Retinal pigment epithelial cell (primary cell): ENCODE results near the gene CLEC4F.

ENCODE experiments used
- DNase-seq: peaks from one replicate; pipeline ENCODE4 v3.0.0-alpha.2; 2010; ENCODE audit warnings: low read depth
- H3K4me3 ChIP-seq: 2 replicates; pipeline ENCODE4 v1.5.1; 2011; ENCODE audit warnings: mild to moderate bottlenecking, low read length, control low read depth, moderate library complexity
- TF ChIP-seq, protein P1 (sequence below): conservative IDR thresholded peaks from 2 replicates; pipeline ENCODE4 v1.5.1; 2011; ENCODE audit warnings: low read depth, low read length, control low read depth, inconsistent platforms

The CLEC4F gene, protein sequence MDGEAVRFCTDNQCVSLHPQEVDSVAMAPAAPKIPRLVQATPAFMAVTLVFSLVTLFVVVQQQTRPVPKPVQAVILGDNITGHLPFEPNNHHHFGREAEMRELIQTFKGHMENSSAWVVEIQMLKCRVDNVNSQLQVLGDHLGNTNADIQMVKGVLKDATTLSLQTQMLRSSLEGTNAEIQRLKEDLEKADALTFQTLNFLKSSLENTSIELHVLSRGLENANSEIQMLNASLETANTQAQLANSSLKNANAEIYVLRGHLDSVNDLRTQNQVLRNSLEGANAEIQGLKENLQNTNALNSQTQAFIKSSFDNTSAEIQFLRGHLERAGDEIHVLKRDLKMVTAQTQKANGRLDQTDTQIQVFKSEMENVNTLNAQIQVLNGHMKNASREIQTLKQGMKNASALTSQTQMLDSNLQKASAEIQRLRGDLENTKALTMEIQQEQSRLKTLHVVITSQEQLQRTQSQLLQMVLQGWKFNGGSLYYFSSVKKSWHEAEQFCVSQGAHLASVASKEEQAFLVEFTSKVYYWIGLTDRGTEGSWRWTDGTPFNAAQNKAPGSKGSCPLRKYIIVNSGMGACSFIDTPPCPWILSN

DNA sequence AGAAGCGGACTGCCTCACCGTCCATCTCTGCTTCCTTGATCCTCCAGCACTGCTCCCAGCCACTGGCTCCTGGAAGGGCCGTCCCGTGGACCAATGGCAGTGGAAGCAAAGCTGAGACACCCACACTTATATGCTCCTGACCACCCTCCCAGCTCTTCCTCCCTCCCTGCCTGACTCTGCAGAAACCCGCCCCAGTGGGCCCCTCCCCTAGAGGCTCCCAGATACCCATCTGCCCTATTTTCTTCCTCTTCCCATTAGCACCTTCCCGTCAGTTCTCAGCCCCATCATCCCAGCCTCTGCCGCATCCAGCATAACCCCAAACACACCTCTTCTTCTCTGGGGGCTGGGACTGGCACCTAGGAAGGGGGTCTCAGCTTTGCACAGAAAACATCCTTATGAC, at the start of gene CLEC4F:
CLEC4F (minus strand) TSS at position 101 of the 400 bp plus-strand sequence; CDS start at position 25, 76 bp downstream.
- TF ChIP-seq, protein P1, sequence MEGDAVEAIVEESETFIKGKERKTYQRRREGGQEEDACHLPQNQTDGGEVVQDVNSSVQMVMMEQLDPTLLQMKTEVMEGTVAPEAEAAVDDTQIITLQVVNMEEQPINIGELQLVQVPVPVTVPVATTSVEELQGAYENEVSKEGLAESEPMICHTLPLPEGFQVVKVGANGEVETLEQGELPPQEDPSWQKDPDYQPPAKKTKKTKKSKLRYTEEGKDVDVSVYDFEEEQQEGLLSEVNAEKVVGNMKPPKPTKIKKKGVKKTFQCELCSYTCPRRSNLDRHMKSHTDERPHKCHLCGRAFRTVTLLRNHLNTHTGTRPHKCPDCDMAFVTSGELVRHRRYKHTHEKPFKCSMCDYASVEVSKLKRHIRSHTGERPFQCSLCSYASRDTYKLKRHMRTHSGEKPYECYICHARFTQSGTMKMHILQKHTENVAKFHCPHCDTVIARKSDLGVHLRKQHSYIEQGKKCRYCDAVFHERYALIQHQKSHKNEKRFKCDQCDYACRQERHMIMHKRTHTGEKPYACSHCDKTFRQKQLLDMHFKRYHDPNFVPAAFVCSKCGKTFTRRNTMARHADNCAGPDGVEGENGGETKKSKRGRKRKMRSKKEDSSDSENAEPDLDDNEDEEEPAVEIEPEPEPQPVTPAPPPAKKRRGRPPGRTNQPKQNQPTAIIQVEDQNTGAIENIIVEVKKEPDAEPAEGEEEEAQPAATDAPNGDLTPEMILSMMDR: no peak
- DNase-seq: no peak
- H3K4me3 ChIP-seq: no peak within 1 kb of the TSS

DNA sequence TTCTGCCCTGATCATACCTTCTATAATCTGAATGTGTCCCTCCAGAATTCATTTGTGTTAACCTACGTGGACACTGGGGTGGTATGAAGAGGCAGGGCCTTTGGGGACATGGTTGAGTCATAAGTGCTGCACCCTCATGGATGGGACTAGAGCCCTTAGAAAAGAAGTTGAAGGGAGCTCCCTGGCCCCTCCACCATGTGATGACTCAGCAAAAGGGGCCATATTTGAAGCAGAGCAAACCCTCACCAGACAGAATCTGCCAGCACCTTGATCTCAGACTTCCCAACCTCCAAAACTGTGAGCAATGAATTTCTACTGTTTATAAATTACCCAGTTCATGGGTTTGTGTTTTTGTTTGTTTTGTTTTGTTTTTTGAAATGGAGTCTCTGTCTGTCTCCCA, 48.6 kb upstream of the CLEC4F start:
- TF ChIP-seq, protein P1: no peak
- no peak for DNase-seq
- no peak overlapping the region for H3K4me3 ChIP-seq

DNA sequence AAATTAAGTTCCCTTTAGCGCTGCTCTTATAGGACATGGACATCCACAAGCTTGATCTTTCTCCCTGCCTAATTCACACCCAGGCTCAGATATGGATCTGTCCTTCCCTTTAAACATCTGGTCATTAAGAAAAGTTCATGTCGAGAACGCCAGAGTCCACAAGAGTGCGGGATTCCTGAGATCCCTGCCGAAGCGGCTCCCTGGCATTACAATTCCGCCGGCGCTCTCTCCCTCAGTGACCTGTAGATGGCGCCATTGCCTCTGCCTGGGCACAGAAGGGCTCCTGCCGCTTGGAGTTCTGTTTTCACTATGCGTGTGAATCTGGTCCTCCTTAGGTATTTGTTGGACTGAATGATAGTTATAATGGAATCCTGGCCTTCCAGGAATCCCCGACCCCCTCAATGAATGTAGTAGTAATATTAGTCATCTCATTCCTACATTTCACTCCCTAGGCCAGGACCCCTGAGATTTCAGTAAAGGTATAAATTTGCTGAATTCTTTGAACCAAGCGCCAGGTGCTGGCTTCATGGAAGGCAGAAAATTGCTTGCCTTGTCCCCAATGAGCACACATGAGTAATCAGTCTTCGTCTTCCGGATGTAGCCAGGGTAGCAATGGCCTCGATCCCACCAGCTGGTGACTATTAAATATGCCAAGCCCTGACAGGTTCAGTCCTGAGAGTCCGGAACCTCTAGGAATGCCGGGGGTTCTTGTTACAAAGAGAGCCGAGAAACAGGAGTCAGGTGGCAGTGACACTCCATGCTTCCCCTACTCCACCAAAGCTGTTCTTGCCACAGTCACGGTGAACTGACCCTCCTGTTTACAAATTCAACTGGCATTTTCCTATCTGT, 41.6 kb upstream of the CLEC4F start:
- TF ChIP-seq, protein P1: peak; percentile 99
- H3K4me3 ChIP-seq: no peak overlapping the region
- no peak for DNase-seq

DNA sequence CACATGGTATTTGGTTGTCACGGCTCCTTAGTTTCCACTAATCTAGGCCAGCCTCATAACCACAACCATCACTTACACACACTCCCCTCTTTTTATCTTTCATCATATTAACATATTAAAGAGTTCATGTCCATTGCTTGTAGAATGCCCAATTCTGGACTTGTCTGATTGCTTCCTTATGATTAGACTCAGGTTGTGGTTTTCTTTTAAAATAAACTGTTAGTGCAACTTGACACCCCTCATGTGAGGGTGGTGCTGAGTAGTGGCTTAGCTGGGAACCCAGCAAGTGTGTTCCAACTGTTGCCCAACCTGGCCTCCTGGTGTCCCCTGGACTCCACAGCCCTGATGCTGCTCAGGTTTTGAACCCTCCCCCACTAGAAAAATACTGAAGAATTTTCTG, 35.3 kb upstream of the CLEC4F start:
- DNase-seq: no peak
- no peak overlapping the region for H3K4me3 ChIP-seq
- TF ChIP-seq, protein P1: no peak

DNA sequence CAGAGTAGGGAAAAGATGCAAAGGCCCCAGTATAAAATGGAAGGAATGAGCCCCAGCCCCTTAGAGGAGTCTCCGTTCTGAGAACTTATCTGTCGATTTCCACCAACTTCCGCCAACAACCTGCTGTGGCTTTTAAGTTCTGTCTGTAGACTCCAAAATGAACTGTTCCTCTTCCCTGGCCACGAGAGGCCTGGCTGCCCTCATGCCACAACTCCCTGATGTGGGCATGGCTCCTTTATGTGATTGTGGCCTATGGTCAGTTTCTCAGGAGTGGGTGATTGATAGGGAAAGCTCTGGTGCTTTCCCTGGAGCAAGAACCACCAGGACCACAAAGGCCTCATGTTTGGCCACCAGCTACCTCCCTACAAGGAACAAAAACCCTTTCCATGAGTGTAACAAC, 34.0 kb upstream of the CLEC4F start:
- TF ChIP-seq, protein P1: no peak
- H3K4me3 ChIP-seq: no peak overlapping the region
- DNase-seq: no peak

DNA sequence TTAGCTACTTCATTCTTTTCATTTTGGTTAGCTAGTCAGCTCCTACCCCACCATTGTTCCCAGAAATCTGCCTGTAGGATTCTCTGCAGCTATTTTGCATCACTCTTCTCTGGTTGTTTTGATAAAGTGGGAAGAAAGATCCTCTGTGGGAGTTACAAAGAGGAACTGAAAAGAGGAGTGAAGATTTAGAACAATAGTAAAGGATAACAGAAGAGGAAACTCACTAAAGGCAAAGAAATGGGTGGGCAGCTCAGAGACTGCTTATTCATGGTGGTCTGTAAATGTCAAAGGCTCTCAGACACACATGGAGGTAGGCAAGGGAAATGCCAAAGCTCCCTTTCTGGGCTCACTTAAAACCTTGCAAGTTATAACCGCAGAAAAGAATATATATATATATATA, 32.4 kb upstream of the CLEC4F start:
- DNase-seq: no peak
- no peak overlapping the region for H3K4me3 ChIP-seq
- TF ChIP-seq, protein P1: no peak
